BE2C (cell line): ENCODE data around the gene HPS5.

Experiments used
- DNase-seq: peaks from one replicate; pipeline ENCODE4 v3.0.0-alpha.2; 2020
- H3K27me3 ChIP-seq: fragments of 250-450 bp; sonication (Bioruptor Pico); 2 replicates; pipeline ENCODE4 v1.5.1; 2020; ENCODE audit warnings: mild to moderate bottlenecking
- H3K36me3 ChIP-seq: fragments of 250-450 bp; sonication (Bioruptor Pico); 2 replicates; pipeline ENCODE4 v1.5.1; 2020; ENCODE audit warnings: mild to moderate bottlenecking
- H3K4me1 ChIP-seq: fragments of 250-450 bp; sonication (Bioruptor Pico); 2 replicates; pipeline ENCODE4 v1.5.1; 2020
- H3K4me3 ChIP-seq: 2 replicates; pipeline ENCODE4 v1.5.1; 2011; ENCODE audit warnings: low read depth, low read length
- H3K9me3 ChIP-seq: fragments of 250-450 bp; sonication (Bioruptor Pico); 2 replicates; pipeline ENCODE4 v1.5.1; 2020
- CTCF ChIP-seq: IDR thresholded peaks from 2 replicates; pipeline ENCODE4 v1.5.1; 2012; ENCODE audit warnings: mild to moderate bottlenecking, low read depth, low read length

HPS5 gene

GRCh38 chr11:18236664-18237356 lies 85.1 kb downstream of the HPS5 start, which contains the start of gene SAA4:
Gene SAA4 (minus strand): TSS chr11:18236802. CDS start chr11:18235926, 876 bp downstream.
- Histone ChIP-seq H3K4me3 (no peak within 1 kb of the TSS), H3K9me3 (no peaks in the 10 kb centered on the region), H3K4me1 (no peaks in the 10 kb centered on the region), H3K36me3 (no peaks in the 10 kb centered on the region), H3K27me3 (peaks cover 7% of the 10 kb centered on the region; the same call in 1 of the 2 replicates)
- no peak for TF ChIP-seq CTCF
- DNase-seq, result no peak

DNA sequence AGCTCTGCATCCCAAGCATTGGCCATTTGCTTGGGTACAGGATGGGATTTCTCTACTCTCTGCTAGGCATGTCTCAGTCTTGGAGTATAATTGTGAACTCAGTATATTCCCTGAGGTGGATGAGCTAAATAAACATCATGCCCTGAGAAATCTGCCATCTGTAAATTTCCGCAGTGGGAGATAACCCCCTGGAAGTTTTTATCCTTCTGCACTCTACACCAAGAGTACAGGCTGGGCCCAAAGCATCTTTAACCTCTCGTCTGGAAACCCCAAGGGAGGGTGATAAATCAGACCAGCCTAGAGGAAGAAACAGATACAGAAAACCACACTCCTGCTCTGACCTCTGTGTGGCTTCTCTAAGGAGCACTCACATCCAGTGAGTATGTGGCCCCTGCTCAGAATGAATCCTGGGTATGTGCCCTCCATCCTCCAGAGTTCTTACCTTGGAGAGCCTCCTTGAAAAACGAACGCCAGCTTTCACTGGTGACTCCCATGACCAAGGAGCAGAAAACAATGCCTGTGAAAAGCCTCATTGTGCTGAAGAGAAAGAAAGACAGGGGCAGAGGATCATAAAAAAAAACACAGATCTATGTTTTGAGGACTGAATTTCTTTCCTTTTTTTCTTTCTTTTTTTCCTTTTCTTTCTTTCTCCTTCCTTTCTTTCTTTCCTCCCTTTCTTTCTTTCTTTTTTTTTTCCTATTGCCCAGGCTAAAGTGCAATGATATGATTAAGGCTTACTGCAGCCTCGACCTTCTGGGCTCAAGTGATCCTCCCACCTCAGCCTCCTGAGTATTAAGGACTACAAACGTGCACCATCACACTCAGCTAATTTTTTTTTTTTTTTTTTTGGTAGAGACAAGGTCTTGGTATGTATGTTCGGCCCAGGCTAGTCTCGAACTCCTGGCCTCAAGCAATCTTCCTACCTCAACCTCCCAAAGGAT lies 86.3 kb downstream of the HPS5 start:
- no peak for TF ChIP-seq CTCF
- no peak for DNase-seq
- H3K27me3 ChIP-seq, result peaks cover 7% of the 10 kb centered on the region; the same call in 1 of the 2 replicates

DNA sequence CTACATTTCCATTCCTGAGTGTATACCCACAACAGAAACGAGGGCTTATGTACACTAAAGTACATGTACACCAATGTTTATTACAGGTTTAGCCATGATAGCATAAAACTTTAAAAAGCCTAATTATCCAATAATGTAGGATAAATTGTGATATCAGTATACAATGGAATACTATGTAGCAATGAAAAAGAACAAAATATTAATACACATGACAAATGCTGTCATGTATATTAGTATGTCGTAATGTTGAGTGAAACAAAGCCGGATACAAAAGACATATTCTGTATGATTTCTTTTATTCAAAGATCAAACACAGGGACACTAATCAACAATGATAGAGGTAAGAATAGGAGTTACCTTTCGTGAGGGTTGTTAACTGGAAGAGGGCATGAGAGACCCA lies 88.0 kb downstream of the HPS5 start:
- no peak for DNase-seq
- no peak overlapping the region for H3K4me3 ChIP-seq
- H3K9me3 ChIP-seq, result no peaks in the 10 kb centered on the region
- H3K36me3 ChIP-seq, result no peaks in the 10 kb centered on the region
- no peak for TF ChIP-seq CTCF
- no peaks in the 10 kb centered on the region for H3K4me1 ChIP-seq
- H3K27me3 ChIP-seq, result peaks cover 7% of the 10 kb centered on the region; the same call in 1 of the 2 replicates

More for the DNA sequence above, 86.3 kb downstream of the HPS5 start:
- Histone ChIP-seq H3K4me3 (no peak overlapping the region), H3K9me3 (no peaks in the 10 kb centered on the region), H3K36me3 (no peaks in the 10 kb centered on the region), H3K4me1 (no peaks in the 10 kb centered on the region)

- Histone ChIP-seq H3K36me3 (no peaks in the 10 kb centered on the region), H3K4me3 (no peak overlapping the region), H3K9me3 (no peaks in the 10 kb centered on the region), H3K4me1 (no peaks in the 10 kb centered on the region), H3K27me3 (no peaks in the 10 kb centered on the region)
- no peak for TF ChIP-seq CTCF
- DNase-seq, result no peak
Measured at GRCh38 chr11:18230859-18231258, 91.1 kb downstream of the HPS5 start.

GRCh38 chr11:18229501-18229900 lies 92.4 kb downstream of the HPS5 start:
- TF ChIP-seq CTCF, result no peak
- no peak overlapping the region for H3K4me3 ChIP-seq
- no peak for DNase-seq
- H3K36me3 ChIP-seq, result no peaks in the 10 kb centered on the region
- H3K9me3 ChIP-seq, result no peaks in the 10 kb centered on the region
- H3K4me1 ChIP-seq, result no peaks in the 10 kb centered on the region
- H3K27me3 ChIP-seq, result no peaks in the 10 kb centered on the region
